GM19452 (cell line): ENCODE data around the gene CACNA2D2.
"Not testable (repeated sequence)": the region's sequence is repeated elsewhere in the genome, so short reads cannot be mapped to it uniquely, and the experiment has no call there.

ENCODE experiments used
- ATAC-seq: cut with Tn5 transposase; IDR thresholded peaks from one replicate; pipeline ENCODE4 v1.9.1; 2021; ENCODE audit not compliant: unreplicated experiment

Gene CACNA2D2

GRCh38 chr3:50530001-50530970 lies 26.9 kb upstream of the CACNA2D2 start:
- ATAC-seq = no peak

- no peak for ATAC-seq
Observed at GRCh38 chr3:50525987-50526386, 22.6 kb upstream of the CACNA2D2 start.

GRCh38 chr3:50525191-50525910 lies 21.9 kb upstream of the CACNA2D2 start:
- no peak for ATAC-seq

- ATAC-seq = no peak
Observed at GRCh38 chr3:50524746-50525145, 21.3 kb upstream of the CACNA2D2 start.

GRCh38 chr3:50523279-50523811 lies 19.9 kb upstream of the CACNA2D2 start:
- no peak for ATAC-seq

- no peak for ATAC-seq
Observed at GRCh38 chr3:50521572-50521971, 18.1 kb upstream of the CACNA2D2 start.

GRCh38 chr3:50520849-50521248 lies 17.4 kb upstream of the CACNA2D2 start:
- ATAC-seq = no peak

GRCh38 chr3:50519471-50520089 lies 16.1 kb upstream of the CACNA2D2 start:
- no peak for ATAC-seq

- ATAC-seq = no peak
Observed at GRCh38 chr3:50518436-50518835, 15.0 kb upstream of the CACNA2D2 start.

GRCh38 chr3:50517721-50518206 lies 14.3 kb upstream of the CACNA2D2 start:
- no peak for ATAC-seq

- no peak for ATAC-seq
Observed at GRCh38 chr3:50516440-50516871, 13.0 kb upstream of the CACNA2D2 start.

GRCh38 chr3:50515565-50516439 lies 12.4 kb upstream of the CACNA2D2 start:
- no peak for ATAC-seq

GRCh38 chr3:50512908-50513307 lies 9.5 kb upstream of the CACNA2D2 start:
- not testable (repeated sequence) for ATAC-seq

- no peak for ATAC-seq
Observed at GRCh38 chr3:50512131-50512530, 8.7 kb upstream of the CACNA2D2 start.

GRCh38 chr3:50510325-50510724 lies 6.9 kb upstream of the CACNA2D2 start:
- ATAC-seq = no peak

- ATAC-seq = no peak
Observed at GRCh38 chr3:50509715-50510114, 6.3 kb upstream of the CACNA2D2 start.

GRCh38 chr3:50508821-50509220 lies 5.4 kb upstream of the CACNA2D2 start:
- no peak for ATAC-seq

GRCh38 chr3:50506169-50506568 lies 2.7 kb upstream of the CACNA2D2 start:
- ATAC-seq = no peak

GRCh38 chr3:50504681-50505080 lies 1.2 kb upstream of the CACNA2D2 start:
- no peak for ATAC-seq
